HG02981 (cell line): Measurements from ENCODE around the gene SPAG7.
"Not testable (repeated sequence)": the region's sequence is repeated elsewhere in the genome, so short reads cannot be mapped to it uniquely, and the experiment has no call there.

Source experiments
- ATAC-seq: cut with Tn5 transposase; IDR thresholded peaks from one replicate; pipeline ENCODE4 v1.9.1; 2021; ENCODE audit warnings: mild to moderate bottlenecking, moderate library complexity; ENCODE audit not compliant: unreplicated experiment

Gene SPAG7

GRCh38 chr17:4938069-4938491 lies 29.5 kb downstream of the SPAG7 start:
- no peak for ATAC-seq

GRCh38 chr17:4937553-4937952 lies 30.1 kb downstream of the SPAG7 start:
- ATAC-seq, result no peak

- ATAC-seq, result no peak
Observed at GRCh38 chr17:4936436-4936835, 31.2 kb downstream of the SPAG7 start.

GRCh38 chr17:4935650-4936049 lies 32.0 kb downstream of the SPAG7 start:
- ATAC-seq, result no peak

- no peak for ATAC-seq
Observed at GRCh38 chr17:4934173-4934979, 33.2 kb downstream of the SPAG7 start.

- no peak for ATAC-seq
Observed at GRCh38 chr17:4933646-4934045, 34.0 kb downstream of the SPAG7 start.

- ATAC-seq, result no peak
Observed at GRCh38 chr17:4932756-4933155, 34.9 kb downstream of the SPAG7 start.

GRCh38 chr17:4931963-4932362 lies 35.7 kb downstream of the SPAG7 start, which contains the start of gene GP1BA:
TSS of gene GP1BA (plus strand) at chr17:4932277. CDS start at chr17:4932605, 328 bp downstream.
- ATAC-seq, result no peak

- no peak for ATAC-seq
Observed at GRCh38 chr17:4928881-4929280, 38.7 kb downstream of the SPAG7 start.

- not testable (repeated sequence) for ATAC-seq
Observed at GRCh38 chr17:4926577-4927335, 40.9 kb downstream of the SPAG7 start.

GRCh38 chr17:4921320-4921719 lies 46.3 kb downstream of the SPAG7 start:
- no peak for ATAC-seq

GRCh38 chr17:4920351-4921048 lies 47.1 kb downstream of the SPAG7 start:
- no peak for ATAC-seq

GRCh38 chr17:4919511-4920047 lies 48.0 kb downstream of the SPAG7 start:
- no peak for ATAC-seq

- not testable (repeated sequence) for ATAC-seq
Observed at GRCh38 chr17:4914551-4914950, 53.1 kb downstream of the SPAG7 start.

GRCh38 chr17:4913994-4914393 lies 53.6 kb downstream of the SPAG7 start:
- ATAC-seq, result no peak
